HG03196 (cell line): Measurements from ENCODE around the gene ZNF653.

ENCODE experiments used
- ATAC-seq: cut with Tn5 transposase; IDR thresholded peaks from one replicate; pipeline ENCODE4 v1.9.1; 2021; ENCODE audit not compliant: unreplicated experiment

ZNF653 gene

GRCh38 chr19:11505504-11506100 is at the start of gene ZNF653:
TSS of gene ZNF653 (minus strand) at chr19:11505839. CDS start at chr19:11505786, 53 bp downstream.
- peak; percentile 46 for ATAC-seq

- no peak for ATAC-seq
Measured at GRCh38 chr19:11555246-11555645, 49.6 kb upstream of the ZNF653 start.

GRCh38 chr19:11554160-11554559 is 48.5 kb upstream of the ZNF653 start:
- no peak for ATAC-seq

GRCh38 chr19:11552666-11553372 is 47.2 kb upstream of the ZNF653 start:
- no peak for ATAC-seq

GRCh38 chr19:11551603-11552235 is 46.1 kb upstream of the ZNF653 start:
- ATAC-seq = no peak

GRCh38 chr19:11550265-11550664 is 44.6 kb upstream of the ZNF653 start:
- no peak for ATAC-seq

GRCh38 chr19:11549386-11549953 is 43.8 kb upstream of the ZNF653 start:
- ATAC-seq = no peak

GRCh38 chr19:11547929-11548700 is 42.5 kb upstream of the ZNF653 start:
- no peak for ATAC-seq

- ATAC-seq = no peak
Measured at GRCh38 chr19:11541238-11541637, 35.6 kb upstream of the ZNF653 start.

- no peak for ATAC-seq
Measured at GRCh38 chr19:11540645-11541044, 35.0 kb upstream of the ZNF653 start.

- no peak for ATAC-seq
Measured at GRCh38 chr19:11539495-11540365, 34.1 kb upstream of the ZNF653 start.

GRCh38 chr19:11538232-11539036 is 32.8 kb upstream of the ZNF653 start, which contains the start of gene CNN1:
TSS of gene CNN1 (plus strand) at chr19:11538851. CDS start at chr19:11538928, 77 bp downstream.
- no peak for ATAC-seq

- peak; percentile 64 for ATAC-seq
Measured at GRCh38 chr19:11535792-11536595, 30.4 kb upstream of the ZNF653 start.

- ATAC-seq = no peak
Measured at GRCh38 chr19:11534948-11535347, 29.3 kb upstream of the ZNF653 start.

- ATAC-seq = no peak
Measured at GRCh38 chr19:11534538-11534937, 28.9 kb upstream of the ZNF653 start.

- ATAC-seq = no peak
Measured at GRCh38 chr19:11530432-11530831, 24.8 kb upstream of the ZNF653 start.

- peak; percentile 94 for ATAC-seq
Measured at GRCh38 chr19:11528551-11529341, 23.1 kb upstream of the ZNF653 start, which contains the start of gene ECSIT. TSS of gene ECSIT (minus strand) at chr19:11529134. CDS start at chr19:11519170, 9,964 bp downstream.
